Measurements from ENCODE around the gene TSC22D3.
"Not testable (repeated sequence)": the region's sequence is repeated elsewhere in the genome, so short reads cannot be mapped to it uniquely, and the experiment has no call there.

Gene TSC22D3

DNA sequence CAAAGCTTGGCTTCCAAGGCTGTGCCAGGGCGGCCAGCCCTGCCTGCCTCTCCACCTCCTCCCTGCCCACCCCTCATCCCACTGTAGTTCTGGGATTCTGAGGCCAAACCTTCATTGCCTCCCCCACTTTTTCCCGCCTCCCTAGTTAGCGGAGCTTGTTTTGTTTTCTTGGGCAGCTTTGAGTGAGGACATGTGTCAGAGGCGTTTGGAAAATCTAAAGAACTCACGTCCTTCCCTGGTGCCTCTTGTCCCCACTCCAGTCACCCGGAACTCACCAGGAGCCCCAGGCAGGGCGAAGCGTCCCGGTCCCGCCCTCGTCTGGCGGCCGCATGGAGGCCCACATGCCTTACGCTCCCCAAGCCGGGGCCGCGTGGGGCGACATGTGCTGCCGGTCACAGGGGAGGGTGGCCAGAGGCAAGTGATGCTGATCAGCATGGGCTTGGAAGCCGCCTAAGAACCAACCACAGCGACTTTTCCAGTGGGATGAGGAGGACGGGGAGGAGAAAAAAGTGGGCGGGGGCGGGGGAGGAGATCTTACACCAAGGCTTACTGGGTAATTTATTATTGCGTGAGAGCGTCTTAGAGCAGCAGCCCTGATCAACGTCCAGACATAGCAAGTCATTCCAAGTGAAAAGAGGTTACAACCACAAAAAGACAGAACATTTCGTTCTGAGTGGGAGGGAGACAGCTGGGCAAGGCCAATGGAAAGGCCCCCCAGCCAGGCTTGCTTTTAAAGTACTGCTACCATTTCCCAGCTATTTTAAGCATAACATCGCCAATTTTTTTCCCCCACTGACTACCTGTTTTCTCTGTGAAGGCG lies 98.8 kb downstream of the TSC22D3 start:
- DNase-seq: peak; percentile 62

- DNase-seq: no peak
These were observed 99.6 kb downstream of the TSC22D3 start for GRCh38 chrX:107675823-107676555.

DNA sequence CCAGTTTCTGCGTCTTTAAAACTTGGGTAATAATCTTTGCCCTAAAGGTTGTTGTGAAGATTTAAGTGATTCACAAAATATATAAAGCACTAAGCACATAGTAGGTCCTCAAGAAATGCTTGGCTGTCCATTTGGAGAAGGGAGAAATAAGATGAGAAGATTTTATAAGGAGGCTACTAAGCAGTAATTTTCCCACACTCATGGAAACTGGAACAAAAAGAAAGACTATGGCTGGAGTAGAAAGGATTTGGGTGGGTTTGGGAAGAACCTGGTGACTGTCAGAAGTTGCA lies 100.3 kb downstream of the TSC22D3 start:
- no peak for DNase-seq

DNA sequence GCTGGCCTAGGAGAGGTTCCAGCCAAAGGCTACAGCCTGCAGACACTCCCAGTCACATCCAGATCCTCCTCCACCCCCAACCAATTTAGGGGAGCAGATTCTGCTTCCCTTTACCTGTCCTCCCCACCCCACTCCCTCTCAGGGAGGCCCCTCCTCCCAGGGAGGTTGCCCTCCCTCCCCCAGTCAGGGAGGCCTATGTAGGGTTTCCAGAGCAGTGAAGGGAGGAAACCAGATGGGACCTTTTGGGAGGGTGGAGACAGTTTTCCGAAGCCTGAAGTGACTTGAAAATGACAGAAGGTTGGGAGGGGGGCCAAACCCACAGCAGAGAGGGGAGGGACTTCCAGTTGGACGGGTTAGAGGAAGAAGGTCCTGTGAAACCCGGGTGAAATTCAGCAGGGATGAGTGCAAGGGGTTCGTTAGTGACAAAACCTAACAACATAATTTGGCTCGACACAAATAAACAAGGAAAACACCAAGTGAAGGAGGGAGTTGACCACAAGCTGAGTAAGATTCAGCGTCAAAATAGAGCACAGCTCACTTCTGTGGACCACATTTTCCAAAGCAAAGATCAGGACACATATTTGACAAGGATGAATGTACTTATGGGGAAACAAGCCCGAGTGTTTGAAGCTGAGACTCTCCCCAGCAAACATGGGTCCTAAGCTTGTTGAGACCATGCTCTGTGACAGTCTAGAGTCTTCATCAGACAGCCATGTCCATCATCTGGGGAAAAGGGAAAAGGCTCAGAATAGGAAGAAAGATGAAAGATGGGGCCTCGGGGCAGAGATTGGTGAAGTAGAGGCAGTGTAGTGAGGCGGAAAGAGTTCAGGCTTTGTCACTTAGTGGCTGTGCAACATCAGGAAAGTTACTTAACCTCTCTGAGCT lies 100.9 kb downstream of the TSC22D3 start:
- DNase-seq: peak; percentile 42

GRCh38 chrX:107673933-107674479 lies 101.6 kb downstream of the TSC22D3 start:
- DNase-seq: peak; percentile 88

GRCh38 chrX:107673431-107673830 lies 102.2 kb downstream of the TSC22D3 start:
- no peak for DNase-seq

GRCh38 chrX:107672955-107673378 lies 102.6 kb downstream of the TSC22D3 start:
- DNase-seq: peak; percentile 74

GRCh38 chrX:107671256-107671655 lies 104.3 kb downstream of the TSC22D3 start:
- DNase-seq: not testable (repeated sequence)

DNA sequence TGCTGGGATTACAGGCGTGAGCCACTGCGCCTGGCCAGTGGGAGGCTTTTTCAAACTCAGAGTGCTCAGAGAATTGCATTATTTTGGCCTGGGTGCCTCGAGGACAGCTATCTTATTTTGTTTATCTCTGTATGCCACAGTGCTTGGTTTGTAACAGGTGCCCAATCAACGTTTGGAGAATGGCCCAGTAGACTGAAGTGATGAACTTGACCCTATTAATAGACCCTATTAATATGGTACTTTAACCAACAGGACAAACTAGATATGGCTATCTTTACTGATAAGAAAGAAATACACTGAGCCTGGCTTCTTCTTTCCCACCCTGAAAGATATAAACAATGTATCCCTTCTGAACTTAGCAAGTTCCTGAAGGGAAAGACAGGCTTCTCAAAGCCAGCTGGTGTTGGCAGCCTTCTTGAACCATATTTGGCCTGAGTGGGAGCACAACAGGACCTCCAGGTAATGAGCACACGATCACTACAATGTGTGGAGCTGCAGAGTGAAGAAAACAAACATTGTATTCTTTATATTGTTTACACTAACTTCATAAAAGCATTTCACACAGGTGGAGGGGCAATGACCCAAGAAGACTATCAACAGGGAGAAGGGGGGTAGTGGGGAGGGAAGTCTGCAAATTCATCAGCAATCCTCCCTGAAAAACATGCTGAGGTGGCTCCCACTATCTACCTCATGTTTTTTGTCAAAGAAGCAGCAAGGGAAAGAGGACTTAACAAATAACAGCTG lies 105.5 kb downstream of the TSC22D3 start:
- DNase-seq: no peak

DNA sequence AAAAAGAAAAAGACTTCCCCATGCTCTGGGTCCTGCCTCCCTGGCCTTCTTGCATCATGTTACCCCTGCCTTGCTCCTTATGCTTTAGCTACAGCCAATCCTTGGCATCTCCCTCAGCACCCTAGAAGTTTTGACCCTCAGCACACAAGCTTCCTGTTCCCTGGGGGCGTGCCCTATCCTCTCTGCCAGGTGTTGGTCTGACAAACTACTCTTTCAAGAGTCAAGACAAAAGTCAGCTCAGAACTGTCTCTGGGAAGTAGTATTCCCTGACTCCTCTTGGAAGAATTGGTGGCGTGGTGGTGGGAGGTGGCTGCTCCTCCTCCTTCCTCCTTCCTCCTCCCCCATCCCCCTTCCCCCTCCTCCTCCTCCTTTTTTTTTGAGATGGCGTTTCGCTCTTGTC lies 106.3 kb downstream of the TSC22D3 start:
- no peak for DNase-seq

DNA sequence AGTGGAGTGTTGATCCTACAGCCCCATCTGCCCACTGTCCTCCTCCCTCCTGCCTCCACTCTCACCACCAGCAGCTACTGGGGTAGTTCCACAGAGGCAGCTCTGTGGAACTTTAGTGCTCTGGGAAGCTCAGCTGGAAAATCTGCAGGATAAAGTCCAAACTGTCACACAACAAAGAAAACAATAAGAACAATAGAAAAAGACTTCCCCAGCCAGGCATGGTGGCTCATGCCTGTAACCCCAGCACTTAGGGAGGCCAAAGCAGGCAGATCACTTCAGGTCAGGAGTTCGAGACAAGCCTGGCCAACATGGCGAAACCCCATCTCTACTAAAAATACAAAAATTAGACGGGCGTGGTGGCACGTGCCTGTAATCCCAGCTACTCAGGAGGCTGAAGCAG lies 106.9 kb downstream of the TSC22D3 start:
- not testable (repeated sequence) for DNase-seq

- DNase-seq: no peak
These were observed 108.2 kb downstream of the TSC22D3 start for GRCh38 chrX:107667426-107667825.

- DNase-seq: no peak
These were observed 108.7 kb downstream of the TSC22D3 start for GRCh38 chrX:107666931-107667330.
